AG20443 (cell line): ENCODE measurements around the gene INSM2.
A peak's percentile ranks its signal among the peaks of the same experiment; 100 is the strongest.

Source experiments
- DNase-seq: peaks from one replicate; pipeline ENCODE4 v3.0.0; 2012; ENCODE audit warnings: low spot score, mixed read lengths

Gene INSM2, protein sequence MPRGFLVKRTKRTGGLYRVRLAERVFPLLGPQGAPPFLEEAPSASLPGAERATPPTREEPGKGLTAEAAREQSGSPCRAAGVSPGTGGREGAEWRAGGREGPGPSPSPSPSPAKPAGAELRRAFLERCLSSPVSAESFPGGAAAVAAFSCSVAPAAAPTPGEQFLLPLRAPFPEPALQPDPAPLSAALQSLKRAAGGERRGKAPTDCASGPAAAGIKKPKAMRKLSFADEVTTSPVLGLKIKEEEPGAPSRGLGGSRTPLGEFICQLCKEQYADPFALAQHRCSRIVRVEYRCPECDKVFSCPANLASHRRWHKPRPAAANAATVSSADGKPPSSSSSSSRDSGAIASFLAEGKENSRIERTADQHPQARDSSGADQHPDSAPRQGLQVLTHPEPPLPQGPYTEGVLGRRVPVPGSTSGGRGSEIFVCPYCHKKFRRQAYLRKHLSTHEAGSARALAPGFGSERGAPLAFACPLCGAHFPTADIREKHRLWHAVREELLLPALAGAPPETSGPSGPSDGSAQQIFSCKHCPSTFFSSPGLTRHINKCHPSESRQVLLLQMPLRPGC

GRCh38 chr14:35533357-35534207, at the start of gene INSM2:
INSM2 (plus strand) TSS chr14:35534164; CDS start chr14:35534253, 89 bp downstream.
- peak; percentile 82 for DNase-seq

DNA sequence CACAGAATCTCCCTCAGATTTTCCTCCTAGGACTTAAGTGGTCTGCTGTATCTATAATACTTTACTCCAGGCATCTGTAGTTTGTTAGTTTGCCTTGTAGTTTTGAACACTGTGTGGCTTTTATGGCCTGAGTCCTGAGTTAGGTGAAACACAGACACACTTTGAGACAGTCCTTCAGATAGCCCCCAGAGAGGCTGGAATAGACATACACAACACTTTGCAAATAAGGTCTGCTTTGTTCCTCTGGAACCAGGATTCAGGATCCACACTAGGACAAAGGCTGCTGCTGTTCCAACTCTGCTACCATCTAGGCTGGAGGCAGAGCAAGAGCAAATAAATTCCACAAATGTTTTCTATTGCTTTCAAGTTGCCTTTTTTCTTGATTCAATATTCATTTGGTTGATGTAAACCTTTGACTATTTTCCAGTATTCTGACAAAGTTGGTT, 41.4 kb upstream of the INSM2 start:
- no peak for DNase-seq

- DNase-seq: no peak
Observed at GRCh38 chr14:35495278-35495677, 38.7 kb upstream of the INSM2 start.

DNA sequence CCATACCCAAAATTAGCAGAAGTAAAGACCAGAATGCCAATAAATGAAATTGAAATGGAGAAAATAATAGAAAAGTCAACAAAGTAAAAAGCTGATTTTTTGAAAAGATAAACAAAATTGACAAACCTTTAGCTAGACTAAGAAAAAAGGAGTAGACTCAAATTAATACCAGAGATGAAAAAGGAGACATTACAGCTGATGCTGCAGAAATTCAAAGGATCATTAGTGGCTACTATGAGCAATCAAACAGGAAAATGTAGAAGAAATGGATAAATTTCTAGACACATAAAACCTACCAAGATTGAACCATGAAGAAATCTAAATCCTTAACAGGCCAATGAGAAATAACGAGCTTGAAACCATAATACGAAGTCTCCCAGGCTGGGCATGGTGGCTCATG, 34.8 kb upstream of the INSM2 start:
- DNase-seq: no peak

DNA sequence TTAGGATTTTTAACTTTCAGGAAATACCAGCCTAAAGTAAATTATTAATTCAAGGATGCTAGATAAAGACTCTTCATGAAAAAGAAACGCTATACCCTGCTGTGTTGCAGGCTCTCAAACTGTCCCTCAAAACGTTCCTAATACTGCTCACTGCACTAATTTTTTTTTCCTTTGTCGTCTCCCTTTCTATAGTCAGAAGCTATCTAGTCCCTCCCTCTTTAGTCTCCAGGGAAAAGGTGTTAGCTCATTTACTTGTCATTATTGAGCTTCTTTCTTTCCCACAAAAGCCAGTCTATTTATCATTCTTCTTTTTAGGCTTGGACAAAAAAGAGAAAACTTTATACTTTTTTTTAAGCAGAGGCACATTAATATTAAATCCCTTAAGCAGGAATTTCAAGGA, 30.3 kb upstream of the INSM2 start:
- no peak for DNase-seq

DNA sequence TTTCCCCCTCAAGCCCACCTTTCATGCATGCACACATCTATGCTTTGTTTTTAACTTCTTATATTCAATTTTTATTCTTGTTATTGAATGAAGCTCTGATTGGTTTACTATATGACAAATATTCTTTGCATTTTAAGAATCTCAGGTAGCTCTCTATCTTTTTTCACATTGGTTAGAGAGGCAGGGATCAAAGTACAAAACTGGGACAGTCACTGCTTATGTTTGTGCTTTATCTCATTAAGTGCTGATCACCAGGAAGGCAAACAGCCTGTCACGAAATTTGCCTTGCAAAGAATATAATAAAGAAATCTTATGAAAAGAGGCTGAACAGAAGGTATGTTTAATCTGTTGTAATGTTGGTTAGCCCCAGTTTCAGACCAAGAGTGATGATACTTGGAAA, 29.7 kb upstream of the INSM2 start:
- DNase-seq: no peak

DNA sequence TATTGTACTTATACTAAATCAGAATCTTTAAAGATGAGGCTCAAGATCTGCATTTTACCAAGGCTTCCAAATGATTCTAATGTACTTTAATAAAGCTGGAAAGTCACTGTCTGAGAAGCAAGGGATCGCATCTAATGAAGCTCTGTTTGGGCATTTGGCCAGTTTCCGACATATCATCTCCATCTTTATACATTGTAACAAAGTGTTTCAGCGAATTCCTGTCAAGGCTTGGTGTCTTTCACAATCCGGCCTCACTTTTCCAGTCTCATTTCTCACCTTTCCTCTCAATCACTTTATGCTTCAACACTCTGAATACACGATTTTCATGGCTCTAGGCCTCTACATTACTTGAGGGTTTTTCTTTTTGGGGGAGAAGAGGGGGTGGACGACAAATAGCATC, 27.5 kb upstream of the INSM2 start:
- DNase-seq: no peak

GRCh38 chr14:35506927-35507326, 27.0 kb upstream of the INSM2 start:
- DNase-seq: peak; percentile 5

DNA sequence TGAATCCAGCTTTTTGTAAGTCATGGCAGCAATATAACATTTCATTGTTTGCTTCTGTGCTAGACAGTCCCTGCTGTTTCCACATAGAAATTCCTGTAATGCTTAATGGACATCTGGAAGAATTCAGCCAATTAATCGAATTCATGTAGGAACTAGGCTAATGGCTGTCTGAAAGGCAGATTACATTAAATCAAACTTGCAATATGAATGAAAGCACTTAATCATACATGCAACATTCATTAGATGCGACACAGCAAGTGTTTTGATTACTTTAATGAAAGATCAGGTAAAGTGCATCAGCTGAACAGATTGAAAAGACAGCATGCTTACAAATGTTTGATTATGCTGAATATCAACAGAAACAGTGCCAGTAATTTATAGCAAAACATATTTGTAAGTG, 24.1 kb upstream of the INSM2 start:
- no peak for DNase-seq

- DNase-seq: no peak
Observed at GRCh38 chr14:35512765-35513164, 21.2 kb upstream of the INSM2 start.

DNA sequence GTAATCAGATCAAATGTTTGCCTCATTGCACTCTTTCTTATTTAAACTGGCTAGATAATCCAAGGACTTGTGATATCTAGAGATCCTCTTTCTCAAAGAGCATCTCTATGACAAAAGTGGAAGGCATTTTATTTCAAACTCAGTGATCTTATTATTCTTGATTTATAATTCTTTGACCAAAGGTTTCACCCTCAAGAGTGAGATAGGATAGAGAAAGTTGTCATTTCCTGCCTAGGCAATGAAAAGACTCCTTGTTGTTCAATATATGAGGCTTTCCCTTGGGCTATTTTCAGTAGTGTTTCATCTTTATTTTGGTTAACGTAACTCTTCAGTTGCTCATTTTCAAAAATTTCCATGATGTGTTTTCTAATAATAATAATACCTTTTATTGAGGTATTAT, 18.0 kb upstream of the INSM2 start:
- no peak for DNase-seq

DNA sequence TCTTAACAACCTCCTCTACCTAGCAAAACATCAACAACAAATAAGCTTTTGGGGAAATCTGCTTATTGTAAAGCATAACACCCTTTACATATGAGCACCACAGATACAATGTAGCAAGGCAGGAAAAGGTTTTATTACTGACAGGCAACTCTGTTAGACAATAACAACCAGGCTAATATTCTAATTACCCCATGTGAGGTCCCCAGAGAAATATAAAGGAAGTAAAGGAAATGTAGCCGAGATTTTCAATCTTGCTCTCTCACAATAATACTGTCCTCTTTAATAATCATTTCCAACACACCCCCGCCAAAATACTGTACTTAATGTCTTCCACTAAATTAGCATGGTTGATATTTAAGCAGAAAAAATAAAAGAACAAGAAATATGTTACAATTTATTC, 14.0 kb upstream of the INSM2 start:
- no peak for DNase-seq

DNA sequence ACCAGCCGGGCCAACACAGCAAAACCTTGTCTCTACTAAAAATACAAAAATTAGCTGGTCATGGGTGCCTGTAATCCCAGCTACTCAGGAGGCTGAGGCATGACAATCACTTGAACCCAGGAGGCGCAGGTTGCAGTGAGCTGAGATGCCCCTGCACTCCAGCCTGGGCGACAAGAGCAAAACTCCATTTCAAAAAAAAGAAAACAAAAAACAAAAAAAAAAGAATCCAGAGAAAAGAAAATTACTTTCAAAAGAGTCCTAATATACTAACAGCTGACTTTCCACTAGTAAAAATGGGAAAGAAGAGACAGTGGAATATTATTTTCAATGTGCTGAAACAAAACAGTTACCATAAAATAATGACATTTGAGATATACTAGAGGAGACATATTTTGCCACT, 8.3 kb upstream of the INSM2 start:
- DNase-seq: no peak

DNA sequence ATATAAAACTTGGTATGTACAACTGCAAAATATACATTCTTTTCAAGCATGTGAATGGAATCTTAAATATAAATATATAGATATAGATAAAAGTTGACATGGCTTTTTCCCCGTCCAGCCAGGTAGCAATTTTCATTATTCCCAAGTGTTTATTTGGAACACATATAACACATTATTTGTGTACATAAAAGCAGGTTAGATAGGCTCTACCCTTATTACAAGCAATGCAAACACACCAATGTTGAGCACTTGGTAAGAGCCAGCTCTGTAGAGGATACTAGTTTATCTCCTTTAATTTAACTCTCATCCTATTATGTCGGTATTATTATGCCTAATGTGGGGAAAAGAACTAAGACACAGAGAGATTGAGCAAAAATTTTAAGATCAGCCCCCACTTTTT, 7.0 kb upstream of the INSM2 start:
- DNase-seq: no peak

DNA sequence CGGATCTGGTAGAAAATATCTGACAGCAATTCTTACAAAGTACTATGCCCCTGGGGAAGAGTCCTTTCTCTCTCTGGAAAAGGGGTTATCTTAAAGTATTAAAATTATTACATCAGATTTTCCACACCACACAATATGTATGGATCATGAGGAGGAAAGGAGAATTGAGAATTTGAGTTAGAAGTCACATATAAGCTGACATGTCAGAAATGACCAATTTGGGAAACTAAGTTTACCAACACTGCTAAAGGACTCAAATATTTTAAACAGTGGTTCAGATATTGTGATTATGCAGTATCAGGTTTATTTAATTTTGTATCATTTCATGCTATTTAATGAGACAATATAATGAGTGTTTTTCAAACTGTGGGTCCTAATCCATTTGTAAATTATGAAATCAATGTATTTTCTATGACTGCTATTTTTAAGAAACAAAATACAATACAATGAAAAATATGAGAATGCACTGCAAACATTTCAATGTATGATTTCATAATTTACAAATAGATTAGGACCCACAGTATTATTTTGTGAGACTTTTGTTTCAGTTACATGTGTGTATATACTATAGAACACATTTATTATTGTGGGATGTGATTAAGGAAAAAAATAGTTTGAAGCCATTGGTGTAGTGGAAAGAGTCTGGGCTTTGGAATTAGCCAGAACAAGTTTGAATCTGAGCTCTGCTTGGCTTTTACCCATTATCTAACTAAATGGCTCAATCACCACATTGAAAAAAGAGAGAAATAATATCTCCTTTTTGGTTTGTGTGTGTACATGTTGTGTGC, 1.8 kb upstream of the INSM2 start:
- DNase-seq: no peak

DNA sequence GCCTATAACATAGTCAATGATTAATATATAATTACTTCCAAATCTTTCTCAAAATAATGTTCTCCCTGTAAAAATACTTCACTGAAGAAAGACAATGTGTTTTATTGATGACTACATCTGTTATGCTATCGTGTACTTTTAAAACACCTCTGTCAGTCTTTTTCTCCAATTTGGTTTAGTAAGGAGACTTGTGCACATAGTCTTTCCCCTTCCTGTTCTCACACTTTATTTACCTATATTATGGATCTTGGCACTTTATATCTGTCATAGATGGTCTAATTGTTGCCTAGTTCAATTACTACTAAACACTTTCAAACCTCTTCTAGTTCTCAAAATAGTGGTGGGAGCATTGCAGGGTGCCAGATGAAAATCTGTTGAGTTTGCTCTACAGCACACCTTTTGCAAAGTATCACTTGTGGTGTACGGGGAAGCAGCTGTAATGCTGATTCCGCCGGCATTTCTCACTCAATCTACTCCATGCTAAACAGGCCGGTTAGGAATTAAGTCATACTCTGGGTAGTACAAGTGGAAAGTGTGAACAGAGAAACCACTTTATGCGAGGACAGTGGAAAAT, 1.1 kb upstream of the INSM2 start:
- DNase-seq: no peak

DNA sequence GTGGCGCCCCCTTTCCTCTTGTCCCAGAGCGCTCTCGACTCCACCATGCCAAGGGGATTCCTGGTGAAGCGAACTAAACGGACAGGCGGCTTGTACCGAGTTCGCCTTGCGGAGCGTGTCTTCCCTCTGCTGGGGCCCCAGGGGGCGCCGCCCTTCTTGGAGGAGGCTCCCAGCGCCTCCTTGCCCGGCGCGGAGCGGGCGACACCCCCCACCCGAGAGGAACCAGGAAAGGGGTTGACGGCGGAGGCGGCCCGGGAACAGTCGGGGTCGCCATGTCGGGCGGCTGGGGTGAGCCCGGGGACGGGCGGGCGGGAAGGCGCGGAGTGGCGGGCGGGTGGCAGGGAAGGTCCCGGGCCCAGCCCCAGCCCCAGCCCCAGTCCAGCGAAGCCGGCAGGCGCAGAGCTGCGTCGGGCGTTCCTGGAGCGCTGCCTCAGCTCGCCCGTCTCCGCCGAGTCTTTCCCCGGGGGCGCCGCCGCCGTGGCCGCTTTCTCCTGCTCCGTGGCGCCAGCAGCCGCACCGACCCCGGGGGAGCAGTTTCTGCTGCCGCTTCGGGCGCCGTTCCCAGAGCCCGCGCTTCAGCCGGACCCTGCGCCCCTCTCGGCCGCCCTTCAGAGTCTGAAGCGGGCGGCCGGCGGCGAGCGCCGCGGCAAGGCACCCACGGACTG, 376 bp downstream of the INSM2 start:
- peak; percentile 9 for DNase-seq

GRCh38 chr14:35534873-35535482, 1.0 kb downstream of the INSM2 start:
- peak; percentile 94 for DNase-seq

DNA sequence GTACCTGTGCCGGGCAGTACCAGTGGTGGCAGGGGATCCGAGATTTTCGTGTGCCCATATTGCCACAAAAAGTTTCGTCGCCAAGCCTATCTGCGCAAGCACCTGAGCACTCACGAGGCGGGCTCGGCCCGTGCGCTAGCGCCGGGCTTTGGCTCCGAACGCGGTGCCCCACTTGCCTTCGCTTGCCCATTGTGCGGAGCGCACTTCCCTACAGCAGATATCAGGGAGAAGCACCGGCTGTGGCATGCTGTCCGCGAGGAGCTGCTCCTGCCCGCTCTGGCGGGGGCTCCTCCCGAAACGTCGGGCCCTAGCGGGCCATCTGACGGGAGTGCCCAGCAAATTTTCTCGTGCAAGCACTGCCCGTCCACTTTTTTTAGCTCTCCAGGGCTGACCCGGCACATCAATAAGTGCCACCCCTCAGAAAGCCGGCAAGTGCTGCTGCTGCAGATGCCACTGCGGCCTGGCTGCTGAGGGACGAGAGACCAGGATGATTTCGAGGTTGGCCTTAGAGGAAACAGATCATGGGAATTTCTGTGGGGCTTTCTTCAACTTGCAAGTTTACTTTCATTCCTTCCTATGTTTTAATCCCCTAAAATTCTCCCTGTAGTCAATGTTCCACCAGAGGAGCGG, 1.6 kb downstream of the INSM2 start:
- DNase-seq: peak; percentile 8

DNA sequence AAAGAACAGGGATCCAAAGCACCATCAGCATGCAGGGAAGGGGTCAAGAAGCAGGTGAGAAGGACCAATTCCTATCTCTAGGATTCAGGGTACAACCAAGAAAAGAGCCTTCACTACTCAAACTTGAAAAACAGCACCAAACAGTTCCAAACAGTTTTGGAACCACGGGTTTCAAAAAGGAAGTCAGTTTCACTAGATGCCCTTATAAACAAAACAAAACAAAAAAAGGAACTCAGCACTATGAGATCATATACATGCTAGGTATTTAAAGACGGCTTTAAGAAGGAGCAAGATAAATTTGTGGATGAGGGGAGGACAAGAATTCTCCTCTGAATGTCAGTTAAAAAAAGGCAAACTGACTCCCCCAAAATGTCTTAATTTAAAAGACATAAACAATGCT, 6.0 kb downstream of the INSM2 start:
- DNase-seq: no peak
